NCI-H2227 (cell line): ENCODE measurements around the gene POLG.

Experiments used
- DNase-seq: peaks from one replicate; lab custom pipeline; 2025; ENCODE audit not compliant: unreplicated experiment; lab: John Stamatoyannopoulos, UW

POLG gene

GRCh38 chr15:89356634-89357298 is 22.1 kb upstream of the POLG start:
- DNase-seq, result peak; percentile 49

- DNase-seq, result no peak
Measured at GRCh38 chr15:89353991-89354390, 19.4 kb upstream of the POLG start.

GRCh38 chr15:89352476-89352875 is 17.9 kb upstream of the POLG start:
- DNase-seq, result no peak

- no peak for DNase-seq
Measured at GRCh38 chr15:89349206-89349558, 14.6 kb upstream of the POLG start.

- DNase-seq, result peak; percentile 47
Measured at GRCh38 chr15:89346516-89347231, 12.1 kb upstream of the POLG start.

DNA sequence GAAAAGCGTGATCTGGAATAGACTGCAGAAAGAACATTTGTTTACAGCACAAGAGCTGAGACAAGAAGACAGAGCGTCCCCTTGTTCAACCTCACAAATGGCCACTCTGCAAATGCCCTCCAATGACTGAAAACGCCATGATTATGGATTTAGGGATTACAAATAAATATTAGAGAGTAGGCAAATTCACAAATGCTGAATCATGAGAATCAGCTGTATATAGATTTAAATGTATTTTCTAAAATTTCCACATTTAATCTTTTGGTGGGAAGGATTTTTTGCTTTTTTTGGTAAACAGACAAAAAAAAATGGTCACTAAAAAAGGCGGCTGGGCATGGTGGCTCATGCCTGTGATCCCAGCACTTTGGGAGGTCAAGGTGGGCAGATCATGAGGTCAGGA is 10.6 kb upstream of the POLG start:
- DNase-seq, result no peak

DNA sequence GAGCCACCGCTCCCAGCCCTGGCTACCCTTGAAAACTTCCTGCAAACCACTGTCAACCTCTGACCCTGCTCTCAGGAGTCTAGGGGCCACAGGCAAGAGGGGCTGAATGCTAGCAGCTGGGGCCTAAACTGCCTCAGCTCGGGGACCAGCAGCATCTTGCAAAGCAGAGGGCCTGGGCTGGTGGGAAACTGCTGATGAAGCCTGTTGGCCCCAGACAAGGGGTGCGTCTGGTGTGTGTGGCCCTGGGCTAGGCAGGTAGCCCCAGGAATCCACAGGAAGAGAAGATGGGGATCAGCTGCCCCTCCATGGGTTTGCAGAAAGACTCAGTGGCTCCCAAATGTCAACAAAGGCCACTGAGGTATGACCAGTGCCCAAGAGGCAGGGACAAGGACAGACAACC is 8.2 kb upstream of the POLG start:
- no peak for DNase-seq

DNA sequence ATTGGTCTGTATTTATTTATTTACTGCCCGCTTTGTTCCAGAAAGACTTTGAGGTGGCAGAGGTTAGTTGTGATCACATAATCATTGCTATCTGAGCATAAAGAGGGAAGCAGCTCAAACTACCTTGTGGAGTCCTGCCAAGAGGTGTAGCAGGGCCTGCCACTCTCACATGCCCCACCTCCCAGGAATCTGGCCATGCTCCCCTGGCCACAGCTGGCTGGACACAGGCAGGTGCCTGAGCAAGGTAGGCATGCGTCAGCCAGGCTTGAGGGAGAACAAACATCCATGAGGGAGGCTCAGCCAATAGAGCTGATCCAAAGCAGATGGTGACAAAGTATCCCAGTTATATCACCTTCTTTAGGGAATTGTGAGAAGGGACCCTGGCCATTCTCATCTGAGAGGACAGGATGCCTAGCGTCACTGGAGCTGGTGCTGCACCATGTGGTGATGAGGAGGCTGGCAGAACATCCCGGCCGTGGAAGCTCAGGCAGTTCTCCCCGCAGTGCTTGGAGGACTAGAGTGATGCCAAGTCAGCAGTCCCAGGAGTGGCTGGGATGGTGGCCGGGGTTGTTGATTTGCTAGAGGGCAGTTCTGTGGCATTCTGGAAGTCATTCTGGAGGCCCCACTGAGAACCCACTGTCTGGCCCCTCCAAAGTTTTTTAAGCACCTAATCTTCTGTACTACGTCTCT is 6.8 kb upstream of the POLG start:
- DNase-seq, result no peak

GRCh38 chr15:89340573-89340972 is 5.9 kb upstream of the POLG start:
- DNase-seq, result no peak

DNA sequence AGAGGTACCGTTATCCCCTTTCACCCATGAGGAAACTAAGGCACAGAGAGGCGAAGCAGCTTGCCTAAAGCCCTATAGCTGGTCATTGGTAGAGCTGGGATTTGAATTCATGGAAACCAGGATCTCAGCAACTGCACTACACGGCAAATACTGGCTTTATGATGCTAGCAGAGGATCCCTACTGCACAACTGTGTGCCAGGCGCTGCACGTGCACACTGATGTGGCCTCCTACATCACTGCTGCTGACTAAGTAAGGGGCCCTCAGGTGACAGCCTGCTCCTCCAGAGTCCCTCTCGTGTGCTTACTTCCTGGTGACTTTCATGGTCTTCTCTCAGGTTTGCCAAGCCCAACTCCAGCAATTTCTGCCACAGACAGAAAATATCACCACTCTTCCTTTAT is 3.4 kb upstream of the POLG start:
- DNase-seq, result no peak

DNA sequence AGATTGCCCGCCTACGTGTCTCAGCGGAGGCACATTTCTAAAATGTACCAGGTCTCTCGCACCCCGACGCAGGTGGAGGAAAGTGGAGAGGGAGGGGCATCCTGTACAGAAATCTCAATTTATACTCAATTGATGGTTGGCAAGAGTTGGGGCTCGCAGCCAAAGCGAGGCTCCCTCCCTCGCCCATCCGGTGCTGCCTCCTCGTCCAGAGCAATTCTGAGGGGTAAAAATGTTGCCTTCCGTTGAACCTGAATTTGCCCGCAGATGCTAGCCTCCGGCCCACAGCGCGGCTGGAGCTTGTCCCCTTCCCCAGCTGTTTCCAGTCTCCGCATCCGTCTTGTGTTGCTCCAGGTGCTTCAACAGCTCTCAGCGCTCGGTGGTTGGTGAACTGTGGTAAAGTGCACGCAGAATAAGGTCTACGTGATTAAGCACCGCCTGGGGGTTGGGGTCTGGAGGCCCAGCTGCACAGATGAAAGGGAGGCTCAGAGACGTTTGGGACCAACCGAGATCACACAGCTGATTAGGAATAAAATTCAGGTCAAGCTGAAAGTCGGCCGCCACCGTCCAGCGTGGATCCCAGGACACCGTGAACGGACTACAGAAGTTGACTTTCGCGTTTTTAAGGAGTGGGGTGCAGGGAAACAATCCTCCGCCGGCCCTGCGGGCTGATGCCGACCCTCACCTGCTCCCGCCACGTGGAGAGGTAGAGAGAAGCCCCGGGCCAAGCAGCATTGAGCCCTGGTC is 846 bp upstream of the POLG start:
- peak; percentile 72 for DNase-seq

DNA sequence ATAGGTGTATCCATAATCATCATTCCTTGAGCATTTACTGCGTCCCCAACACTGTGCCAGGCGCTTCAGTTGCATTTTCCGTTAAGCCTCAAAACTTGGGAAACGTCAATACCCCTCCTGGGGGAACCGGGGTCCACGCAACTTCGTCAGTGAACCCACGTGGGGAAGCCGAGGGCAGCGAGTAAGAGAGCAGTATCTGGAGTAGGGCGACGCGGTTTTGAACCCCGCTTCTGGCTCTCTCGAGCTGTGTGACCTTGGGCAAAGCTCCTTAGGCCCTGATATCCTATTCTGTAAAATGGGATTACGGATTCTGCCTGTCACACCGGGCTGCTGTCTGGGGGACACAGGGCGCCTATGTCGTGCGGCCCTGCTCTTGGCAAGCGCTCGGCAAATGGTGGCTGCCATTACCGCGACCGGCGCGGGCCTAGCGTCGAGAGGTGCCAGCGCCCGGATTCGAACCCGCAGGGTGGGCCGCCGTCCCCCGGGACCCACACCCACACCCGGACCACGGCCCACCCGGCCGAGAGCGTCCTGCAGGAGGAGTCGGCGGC is 590 bp downstream of the POLG start:
- DNase-seq, result no peak

DNA sequence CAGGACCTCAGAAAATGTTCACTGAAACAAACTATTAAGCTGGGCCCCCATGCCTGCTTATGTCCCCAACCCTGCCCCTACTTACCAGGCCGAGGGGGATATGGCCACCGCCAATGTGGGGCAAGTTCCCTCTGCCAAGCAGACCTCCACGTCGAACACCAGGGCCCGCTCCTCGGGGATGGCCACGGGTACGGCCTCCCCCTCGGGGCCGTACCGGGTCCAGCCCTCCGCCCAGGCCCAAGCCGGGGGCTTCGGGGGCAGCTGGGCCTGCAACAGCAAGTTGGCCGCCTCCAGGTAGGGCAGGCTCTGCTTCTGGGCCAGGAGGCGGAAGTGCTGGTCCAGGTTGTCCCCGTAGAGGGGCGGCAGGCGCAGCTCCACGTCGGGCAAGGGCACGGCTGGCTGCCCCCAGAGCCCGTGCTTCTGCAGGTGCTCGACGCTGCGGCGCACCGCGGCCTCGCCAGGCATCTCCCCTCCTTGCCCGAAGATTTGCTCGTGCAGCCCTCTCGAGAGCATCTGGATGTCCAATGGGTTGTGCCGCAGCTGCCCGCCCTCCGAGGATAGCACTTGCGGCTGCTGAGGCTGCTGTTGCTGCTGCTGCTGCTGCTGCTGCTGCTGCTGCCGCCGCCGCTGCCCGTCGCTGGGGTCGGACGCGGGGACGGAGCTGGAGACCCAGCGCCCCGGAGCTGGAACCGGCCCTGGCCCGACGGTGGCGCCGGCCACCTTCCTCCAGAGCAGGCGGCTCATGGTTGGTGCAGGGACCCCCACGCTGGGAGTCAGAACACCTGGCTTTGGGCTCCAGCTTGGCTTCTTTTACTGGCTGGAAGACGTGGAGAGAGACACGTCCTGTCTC is 1.4 kb downstream of the POLG start:
- peak; percentile 13 for DNase-seq

- DNase-seq, result peak; percentile 46
Measured at GRCh38 chr15:89332446-89332845, 2.2 kb downstream of the POLG start.

DNA sequence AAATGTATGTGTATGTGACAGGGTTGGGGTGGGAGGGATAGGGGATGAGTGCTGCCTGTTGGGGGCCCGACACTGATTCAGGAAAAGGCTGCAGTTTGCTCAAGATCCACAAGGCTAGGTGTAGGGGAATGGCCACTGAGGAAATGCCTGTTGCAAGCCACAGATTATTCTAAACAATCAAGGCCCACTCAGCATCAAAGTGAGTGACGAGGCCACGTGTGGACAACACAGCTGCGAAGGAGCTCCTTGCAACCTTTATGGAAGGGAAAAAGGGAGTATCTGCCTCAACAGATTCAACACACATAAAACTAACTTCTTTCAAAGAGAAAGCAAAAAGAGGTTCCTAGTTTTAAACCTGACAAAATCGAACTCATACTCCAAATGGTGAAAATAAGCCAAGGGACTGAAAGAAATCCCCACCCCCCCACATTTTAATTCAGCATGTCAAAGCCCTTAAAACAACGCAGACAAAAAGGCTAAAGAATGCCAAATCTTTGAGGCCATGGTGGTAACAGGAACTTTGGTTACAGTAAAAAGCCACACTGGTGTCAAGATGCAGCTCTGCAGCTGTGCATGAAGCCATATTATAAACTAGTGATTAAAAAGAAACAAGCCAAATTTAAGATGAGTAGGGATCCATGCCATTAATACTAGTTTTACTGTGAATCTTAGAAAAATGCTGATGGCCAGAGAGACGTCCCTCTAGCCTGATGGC is 3.6 kb downstream of the POLG start:
- no peak for DNase-seq

- no peak for DNase-seq
Measured at GRCh38 chr15:89330119-89330518, 4.5 kb downstream of the POLG start.

GRCh38 chr15:89329329-89330084 is 5.1 kb downstream of the POLG start:
- no peak for DNase-seq

GRCh38 chr15:89328398-89329254 is 6.0 kb downstream of the POLG start:
- no peak for DNase-seq
